Measurements from ENCODE around the gene RAB20.

DNA sequence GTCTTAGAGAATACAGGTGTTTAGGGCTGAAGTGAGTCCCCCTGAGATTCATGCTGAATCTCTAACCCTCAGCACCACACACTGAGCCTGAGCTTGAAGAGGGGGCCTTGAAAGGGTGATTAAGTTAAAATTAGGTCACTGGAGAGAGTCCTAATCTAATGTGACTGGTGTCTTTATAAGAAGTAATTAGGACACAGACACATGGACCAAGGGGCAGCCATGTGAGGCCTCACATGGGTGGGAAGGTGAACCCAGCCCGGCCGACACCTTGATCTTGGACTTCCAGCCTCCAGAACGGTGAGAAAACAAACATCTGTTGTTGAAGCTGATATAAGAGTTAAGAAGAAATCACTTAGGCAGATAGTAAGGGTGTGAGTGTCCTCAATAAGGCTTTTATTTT lies 7.1 kb upstream of the RAB20 start:
- TF ChIP-seq POLR2AphosphoS5 (IDR thresholded peaks at IDR 0.05; ENCODE audit: borderline replicate concordance, low read depth, low read length): no peak
- no peak for TF ChIP-seq EZH2 (IDR thresholded peaks at IDR 0.05)
- TF ChIP-seq FOXP2 (optimal IDR thresholded peaks at IDR 0.05; ENCODE audit: control extremely low read depth, extremely low read length, insufficient read depth): no peak
